ENCODE data around the gene ZNF689.
A peak's percentile ranks its signal among the peaks of the same experiment; 100 is the strongest.

ZNF689 gene

DNA sequence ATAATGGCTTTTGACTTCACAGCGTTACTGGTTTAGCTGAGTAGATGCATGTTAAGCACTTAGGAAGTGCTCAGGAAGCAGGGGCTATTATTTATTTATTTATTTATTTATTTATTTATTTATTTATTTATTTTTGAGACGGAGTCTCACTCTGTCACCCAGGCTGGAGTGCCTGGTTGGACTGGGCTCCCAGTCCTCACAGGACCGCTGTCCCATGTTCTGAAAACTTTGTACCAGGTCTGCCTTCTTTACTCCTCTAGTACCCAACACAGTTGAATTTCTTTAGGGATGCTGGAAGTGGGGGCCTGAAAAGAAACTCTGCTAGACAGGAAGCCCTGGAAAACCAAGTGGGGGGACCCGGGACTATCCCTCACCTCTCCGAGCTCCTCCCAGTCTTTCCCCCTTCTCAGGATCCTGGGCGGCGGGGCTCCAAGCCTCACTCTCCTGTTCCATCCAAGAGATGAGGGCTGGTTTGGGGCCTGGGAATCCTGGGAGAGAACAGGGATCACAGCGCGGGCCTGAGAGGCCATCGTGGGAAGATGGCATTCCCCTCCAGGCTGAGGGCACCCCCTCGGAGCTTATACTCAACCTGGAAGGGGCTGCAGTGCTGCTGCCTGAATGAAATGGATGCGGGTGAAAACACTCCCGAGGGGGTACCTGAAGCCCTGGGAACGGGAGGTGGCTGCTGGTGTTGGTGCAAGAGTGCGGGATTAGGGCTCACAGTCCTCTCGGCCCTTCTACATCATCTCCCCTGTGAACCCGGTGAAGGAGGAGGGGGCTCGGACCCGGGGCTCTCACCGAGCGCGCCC is 39.3 kb downstream of the ZNF689 start:
- no peaks in the 10 kb centered on the region for H3K9me3 ChIP-seq (ENCODE audit: severe bottlenecking)
- no peaks in the 10 kb centered on the region for H3K27me3 ChIP-seq (ENCODE audit: insufficient read depth, low read depth, severe bottlenecking)
- peak overlapping the region; percentile 96 for H3K27ac ChIP-seq
- H3K36me3 ChIP-seq = peaks cover 13% of the 10 kb centered on the region
- peak overlapping the region; percentile 90 for H3K4me3 ChIP-seq (ENCODE audit: low read depth, low read length)
- no peak for TF ChIP-seq CTCF (IDR thresholded peaks at IDR 0.05; ENCODE audit: low read depth, low read length)
- DNase-seq = peak; percentile 49

GRCh38 chr16:30569746-30570635 is 40.2 kb downstream of the ZNF689 start:
- no peak for TF ChIP-seq CTCF (IDR thresholded peaks at IDR 0.05; ENCODE audit: low read depth, low read length)
- no peaks in the 10 kb centered on the region for H3K9me3 ChIP-seq (ENCODE audit: severe bottlenecking)
- H3K36me3 ChIP-seq = peaks cover 11% of the 10 kb centered on the region
- H3K27me3 ChIP-seq (ENCODE audit: insufficient read depth, low read depth, severe bottlenecking) = no peaks in the 10 kb centered on the region
- H3K4me3 ChIP-seq (ENCODE audit: low read depth, low read length) = 0 out of 2 replicates have a peak overlapping the region, but pooled peaks have one; percentile 90
- peak overlapping the region; percentile 96 for H3K27ac ChIP-seq
- no peak for DNase-seq

- TF ChIP-seq CTCF (IDR thresholded peaks at IDR 0.05; ENCODE audit: low read depth, low read length) = no peak
- H3K9me3 ChIP-seq (ENCODE audit: severe bottlenecking) = no peaks in the 10 kb centered on the region
- H3K4me3 ChIP-seq (ENCODE audit: low read depth, low read length) = no peak overlapping the region
- H3K27ac ChIP-seq = no peak overlapping the region
- no peak for DNase-seq
- H3K27me3 ChIP-seq (ENCODE audit: insufficient read depth, low read depth, severe bottlenecking) = no peaks in the 10 kb centered on the region
- H3K36me3 ChIP-seq = peaks cover 11% of the 10 kb centered on the region
These were observed 40.9 kb downstream of the ZNF689 start for GRCh38 chr16:30569281-30569680.

DNA sequence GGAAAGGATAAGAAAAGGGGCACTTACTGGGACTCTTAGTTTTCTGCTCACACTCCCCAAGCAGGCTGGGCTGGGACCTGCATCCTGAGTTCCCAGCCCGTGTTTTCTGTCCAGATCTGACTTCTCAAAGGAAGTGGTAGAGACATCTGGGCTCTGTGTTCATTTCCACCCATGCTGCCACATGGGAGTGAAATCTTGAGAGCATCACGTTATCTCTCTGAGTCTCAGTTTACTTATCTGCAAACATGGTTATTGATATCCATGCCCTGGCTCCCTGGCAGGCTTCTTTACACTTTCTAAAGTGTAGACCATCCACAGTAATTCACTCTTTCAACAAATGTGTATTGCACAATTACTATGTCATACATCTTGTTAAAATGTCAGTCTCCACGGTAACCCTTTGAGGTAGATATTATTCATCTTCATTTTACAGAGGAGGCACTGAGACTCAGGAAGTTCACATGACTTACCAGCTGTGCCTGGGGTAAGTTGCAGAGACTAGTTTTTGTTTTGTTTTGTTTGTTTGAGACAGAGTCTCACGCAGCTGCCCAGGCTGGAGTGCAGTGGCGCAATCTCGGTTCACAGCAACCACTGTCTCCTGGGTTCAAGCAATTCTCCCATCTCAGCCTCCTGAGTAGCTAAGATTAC is 42.1 kb downstream of the ZNF689 start:
- DNase-seq = no peak
- no peaks in the 10 kb centered on the region for H3K27me3 ChIP-seq (ENCODE audit: insufficient read depth, low read depth, severe bottlenecking)
- H3K4me3 ChIP-seq (ENCODE audit: low read depth, low read length) = no peak overlapping the region
- no peak for TF ChIP-seq CTCF (IDR thresholded peaks at IDR 0.05; ENCODE audit: low read depth, low read length)
- H3K36me3 ChIP-seq = peaks cover under 1% of the 10 kb centered on the region; the same call in 1 of the 2 replicates
- no peak overlapping the region for H3K27ac ChIP-seq
- H3K9me3 ChIP-seq (ENCODE audit: severe bottlenecking) = no peaks in the 10 kb centered on the region

GRCh38 chr16:30567160-30567990 is 42.8 kb downstream of the ZNF689 start:
- TF ChIP-seq CTCF (IDR thresholded peaks at IDR 0.05; ENCODE audit: low read depth, low read length) = no peak
- DNase-seq = no peak
- no peaks in the 10 kb centered on the region for H3K27me3 ChIP-seq (ENCODE audit: insufficient read depth, low read depth, severe bottlenecking)
- H3K9me3 ChIP-seq (ENCODE audit: severe bottlenecking) = no peaks in the 10 kb centered on the region
- H3K27ac ChIP-seq = no peak overlapping the region
- no peak overlapping the region for H3K4me3 ChIP-seq (ENCODE audit: low read depth, low read length)
- H3K36me3 ChIP-seq = no peaks in the 10 kb centered on the region
